ENCODE data around the gene STAG1.

- no peak for TF ChIP-seq RAD21 (conservative IDR thresholded peaks at IDR 0.05)
- no peak for TF ChIP-seq CTCF (IDR thresholded peaks at IDR 0.05; ENCODE audit: poor library complexity, severe bottlenecking)
- TF ChIP-seq TAF1 (IDR thresholded peaks at IDR 0.05; ENCODE audit: low read depth): no peak
- no peak for TF ChIP-seq SMC3 (conservative IDR thresholded peaks at IDR 0.05; ENCODE audit: poor library complexity)
Observed at GRCh38 chr3:136626493-136626892, 125.7 kb downstream of the STAG1 start.

Measured in neural cell (in vitro differentiated cells).